GM21576 (cell line): ENCODE data around the gene S1PR1.
"Not testable (repeated sequence)": the region's sequence is repeated elsewhere in the genome, so short reads cannot be mapped to it uniquely, and the experiment has no call there.

Source experiments
- ATAC-seq: cut with Tn5 transposase; IDR thresholded peaks from one replicate; pipeline ENCODE4 v1.9.1; 2021; ENCODE audit warnings: mild to moderate bottlenecking, moderate library complexity; ENCODE audit not compliant: unreplicated experiment

Gene S1PR1

GRCh38 chr1:101219924-101220870 lies 16.6 kb upstream of the S1PR1 start:
- no peak for ATAC-seq

- no peak for ATAC-seq
These were observed 15.9 kb upstream of the S1PR1 start for GRCh38 chr1:101220906-101221305.

GRCh38 chr1:101221945-101222429 lies 14.8 kb upstream of the S1PR1 start:
- ATAC-seq: peak; percentile 97

- no peak for ATAC-seq
These were observed 9.0 kb upstream of the S1PR1 start for GRCh38 chr1:101227837-101228236.

GRCh38 chr1:101228424-101229134 lies 8.2 kb upstream of the S1PR1 start:
- no peak for ATAC-seq

- not testable (repeated sequence) for ATAC-seq
These were observed 4.6 kb upstream of the S1PR1 start for GRCh38 chr1:101232182-101232581.

GRCh38 chr1:101233495-101233894 lies 3.3 kb upstream of the S1PR1 start:
- ATAC-seq: no peak

GRCh38 chr1:101235216-101235695 lies 1.6 kb upstream of the S1PR1 start:
- ATAC-seq: no peak

GRCh38 chr1:101235696-101236515 lies 913 bp upstream of the S1PR1 start:
- ATAC-seq: peak; percentile 54

- no peak for ATAC-seq
These were observed 514 bp downstream of the S1PR1 start for GRCh38 chr1:101237229-101237837.

- no peak for ATAC-seq
These were observed 1.3 kb downstream of the S1PR1 start for GRCh38 chr1:101238031-101238628.

GRCh38 chr1:101238681-101239094 lies 1.9 kb downstream of the S1PR1 start:
- peak; percentile 17 for ATAC-seq

- ATAC-seq: no peak
These were observed 2.5 kb downstream of the S1PR1 start for GRCh38 chr1:101239095-101240040.

GRCh38 chr1:101240041-101240430 lies 3.2 kb downstream of the S1PR1 start:
- ATAC-seq: no peak

- ATAC-seq: peak; percentile 38
These were observed 4.8 kb downstream of the S1PR1 start for GRCh38 chr1:101241485-101242225.

- no peak for ATAC-seq
These were observed 5.7 kb downstream of the S1PR1 start for GRCh38 chr1:101242324-101243050.

- ATAC-seq: no peak
These were observed 6.9 kb downstream of the S1PR1 start for GRCh38 chr1:101243751-101244150.
